DMS153 treated with DMSO at 0.1 percent for 48 hours (cell line): ENCODE measurements around the gene ALG9.
"Not testable (repeated sequence)": the region's sequence is repeated elsewhere in the genome, so short reads cannot be mapped to it uniquely, and the experiment has no call there.

ENCODE experiments used
- DNase-seq: peaks from one replicate; lab custom pipeline; 2025; ENCODE audit not compliant: unreplicated experiment; lab: John Stamatoyannopoulos, UW

ALG9 gene

GRCh38 chr11:111801135-111801534, 70.2 kb downstream of the ALG9 start:
- no peak for DNase-seq

- DNase-seq, result no peak
Observed at GRCh38 chr11:111798279-111798678, 73.1 kb downstream of the ALG9 start.

GRCh38 chr11:111797145-111797581, 74.2 kb downstream of the ALG9 start:
- no peak for DNase-seq

GRCh38 chr11:111796696-111797095, 74.7 kb downstream of the ALG9 start:
- DNase-seq, result no peak

- DNase-seq, result no peak
Observed at GRCh38 chr11:111795334-111795985, 75.9 kb downstream of the ALG9 start.

- no peak for DNase-seq
Observed at GRCh38 chr11:111793863-111794262, 77.5 kb downstream of the ALG9 start.

GRCh38 chr11:111792955-111793500, 78.4 kb downstream of the ALG9 start:
- no peak for DNase-seq

GRCh38 chr11:111792314-111792713, 79.1 kb downstream of the ALG9 start:
- no peak for DNase-seq

GRCh38 chr11:111788464-111788863, 82.9 kb downstream of the ALG9 start:
- no peak for DNase-seq

GRCh38 chr11:111788051-111788450, 83.3 kb downstream of the ALG9 start:
- DNase-seq, result no peak

GRCh38 chr11:111785886-111786412, 85.4 kb downstream of the ALG9 start:
- DNase-seq, result no peak

- no peak for DNase-seq
Observed at GRCh38 chr11:111785076-111785475, 86.3 kb downstream of the ALG9 start.

GRCh38 chr11:111784311-111784710, 87.1 kb downstream of the ALG9 start:
- not testable (repeated sequence) for DNase-seq

- DNase-seq, result no peak
Observed at GRCh38 chr11:111782109-111782741, 89.2 kb downstream of the ALG9 start.

GRCh38 chr11:111779118-111779517, 92.3 kb downstream of the ALG9 start:
- no peak for DNase-seq

GRCh38 chr11:111778047-111778558, 93.3 kb downstream of the ALG9 start:
- no peak for DNase-seq

GRCh38 chr11:111777094-111778046, 94.0 kb downstream of the ALG9 start:
- DNase-seq, result peak; percentile 84

- DNase-seq, result no peak
Observed at GRCh38 chr11:111776398-111777093, 94.8 kb downstream of the ALG9 start.

- DNase-seq, result no peak
Observed at GRCh38 chr11:111774955-111775710, 96.2 kb downstream of the ALG9 start.

GRCh38 chr11:111772535-111772934, 98.8 kb downstream of the ALG9 start:
- no peak for DNase-seq
